GM19023 (cell line): ENCODE results near the gene ZMYND8.

Experiments used
- ATAC-seq: cut with Tn5 transposase; IDR thresholded peaks from one replicate; pipeline ENCODE4 v1.9.1; 2021; ENCODE audit warnings: mild to moderate bottlenecking, moderate library complexity; ENCODE audit not compliant: unreplicated experiment

Gene ZMYND8

GRCh38 chr20:47335251-47336128 is 21.0 kb downstream of the ZMYND8 start:
- ATAC-seq = no peak

- ATAC-seq = no peak
Measured at GRCh38 chr20:47334022-47334551, 22.4 kb downstream of the ZMYND8 start.

DNA sequence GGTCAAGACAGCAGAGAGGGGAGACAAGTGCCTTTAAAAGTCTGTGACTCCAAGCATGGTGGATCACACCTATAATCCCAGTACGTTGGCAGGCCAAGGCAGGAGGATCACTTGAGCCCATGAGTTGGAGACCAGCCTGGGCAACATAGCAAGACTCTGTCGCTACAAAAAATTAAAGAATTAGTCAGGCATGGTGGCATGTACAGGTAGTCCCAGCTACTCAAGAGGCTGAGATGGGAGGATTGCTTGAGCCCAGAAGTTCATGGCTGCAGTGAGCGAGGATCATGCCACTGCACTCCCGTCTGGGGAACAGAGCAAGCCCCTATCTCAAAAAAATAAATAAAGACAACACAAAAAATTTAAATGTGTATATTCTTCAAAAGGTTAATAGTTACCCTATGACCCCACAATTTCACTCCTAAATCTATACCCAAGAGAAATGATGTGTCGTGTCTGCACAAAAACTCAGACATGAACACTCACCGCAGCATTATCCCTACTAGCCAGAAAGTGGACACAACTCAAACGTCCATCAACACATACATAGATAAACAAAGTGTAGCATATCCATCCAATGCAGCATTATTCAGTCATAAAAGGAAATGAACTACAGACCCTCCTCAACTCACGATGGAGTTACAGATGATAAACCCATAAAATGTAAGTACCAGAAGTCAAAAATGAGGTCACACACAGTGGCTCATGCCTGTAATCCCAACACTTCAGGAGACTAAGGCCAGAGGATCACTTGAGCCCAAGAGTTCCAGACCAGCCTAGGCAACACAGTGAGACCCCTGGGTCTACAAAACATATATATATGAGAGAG is 23.9 kb downstream of the ZMYND8 start:
- no peak for ATAC-seq

GRCh38 chr20:47330933-47331708 is 25.4 kb downstream of the ZMYND8 start:
- ATAC-seq = no peak

DNA sequence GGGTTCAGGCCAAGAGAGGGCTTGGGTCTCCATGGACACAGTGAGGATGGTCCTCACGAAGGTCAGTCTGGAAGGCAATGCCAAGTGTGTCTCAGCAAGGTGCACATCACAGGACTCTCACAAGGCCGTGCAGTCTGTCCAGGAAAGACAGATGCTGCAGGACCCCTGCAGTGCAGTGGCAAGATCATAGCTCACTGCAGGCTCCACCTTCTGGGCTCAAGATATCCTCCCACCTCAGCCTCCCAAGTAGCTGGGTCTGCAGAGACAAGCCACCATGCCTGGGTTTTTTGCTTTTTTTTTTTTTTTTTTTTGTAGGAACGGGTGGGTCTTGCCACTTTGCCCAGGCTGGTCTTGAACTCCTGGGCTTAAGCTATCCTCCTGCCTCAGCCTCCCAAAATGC is 26.4 kb downstream of the ZMYND8 start:
- ATAC-seq = no peak

DNA sequence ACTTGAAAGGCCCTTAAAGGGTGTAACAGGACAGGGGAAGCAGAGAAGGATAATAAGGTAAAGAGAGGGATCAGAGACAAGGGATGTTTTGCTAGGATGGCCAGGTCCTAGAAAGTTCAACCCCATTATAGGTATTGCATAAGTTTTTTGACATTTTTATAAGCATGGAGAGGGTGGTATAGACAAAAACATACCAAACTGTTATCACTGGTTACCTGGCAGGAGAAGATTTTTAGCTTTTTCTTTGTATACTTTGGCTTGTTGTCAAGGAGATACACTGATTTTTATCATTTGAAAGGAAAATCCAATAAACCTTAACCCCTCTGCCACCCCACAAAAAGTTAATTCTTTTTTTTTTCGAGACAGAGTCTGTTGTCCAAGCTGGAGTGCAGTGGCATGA is 28.4 kb downstream of the ZMYND8 start:
- ATAC-seq = no peak

GRCh38 chr20:47327711-47328110 is 28.8 kb downstream of the ZMYND8 start:
- ATAC-seq = no peak

GRCh38 chr20:47326658-47327268 is 29.7 kb downstream of the ZMYND8 start:
- ATAC-seq = no peak

GRCh38 chr20:47325242-47325641 is 31.3 kb downstream of the ZMYND8 start:
- no peak for ATAC-seq

DNA sequence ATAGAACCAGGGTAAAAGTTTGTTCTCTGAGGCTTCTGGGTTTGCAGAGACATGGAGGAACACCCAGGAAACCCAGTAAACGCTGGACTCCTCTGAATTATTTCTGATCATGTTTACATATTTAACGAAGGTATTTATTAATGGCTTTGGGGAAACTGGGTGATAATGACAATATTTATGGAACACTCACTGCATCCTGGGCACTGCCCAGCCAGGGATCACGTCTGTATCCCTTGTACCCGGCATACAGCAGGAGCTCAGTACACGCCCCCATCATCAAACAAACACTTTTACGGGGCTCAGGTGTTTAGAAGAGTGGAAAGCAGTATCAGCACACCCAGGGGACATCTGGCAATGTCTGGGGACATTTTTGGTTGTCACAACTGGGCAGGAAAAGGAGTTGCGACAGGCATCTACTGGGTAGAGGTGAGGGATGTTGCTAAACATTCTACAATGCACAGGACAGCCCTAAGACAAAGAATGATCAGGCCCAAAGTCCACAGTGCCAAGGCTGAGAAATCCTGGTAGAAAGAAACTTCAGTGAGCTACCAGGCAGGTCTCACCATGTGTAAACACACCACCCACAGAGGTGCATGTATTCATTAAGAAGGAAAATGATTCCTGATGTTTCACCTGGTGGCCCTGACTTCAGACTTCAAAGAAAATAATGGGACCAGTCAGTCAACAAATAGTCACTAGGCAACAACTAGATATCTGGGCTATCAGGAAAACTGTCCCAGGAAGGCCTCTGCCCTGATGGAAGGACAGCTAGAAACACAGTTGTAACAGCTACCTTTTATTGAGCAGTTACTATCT is 35.3 kb downstream of the ZMYND8 start:
- ATAC-seq = no peak

GRCh38 chr20:47319517-47320252 is 36.8 kb downstream of the ZMYND8 start:
- ATAC-seq = no peak

GRCh38 chr20:47318586-47319516 is 37.6 kb downstream of the ZMYND8 start:
- no peak for ATAC-seq

DNA sequence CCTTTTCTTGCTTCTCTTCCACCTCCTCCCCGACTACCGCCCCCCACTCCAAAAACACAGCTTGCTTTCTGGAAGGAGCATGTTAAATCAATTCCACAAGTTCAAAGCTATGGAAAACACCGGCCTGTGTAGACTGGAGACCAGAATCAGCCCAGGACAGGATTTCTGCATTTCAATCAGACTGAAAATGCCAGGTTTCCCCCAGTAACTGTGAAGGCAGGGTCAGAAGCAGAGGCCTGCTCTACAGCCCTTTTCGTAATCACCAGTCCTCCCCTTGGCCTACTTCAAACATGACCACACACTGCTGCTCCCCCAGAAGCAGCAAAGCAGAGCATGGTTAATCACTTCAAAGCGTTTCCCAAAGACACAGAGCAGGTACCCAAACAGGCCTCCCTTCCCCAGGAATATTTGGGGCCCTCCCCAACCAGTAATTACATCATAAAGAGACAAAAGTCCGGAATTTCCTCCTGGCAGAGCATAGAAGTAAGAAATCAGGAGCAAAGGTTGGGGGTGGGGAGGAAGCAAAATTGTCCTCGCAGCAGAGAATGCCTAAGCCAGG is 38.4 kb downstream of the ZMYND8 start:
- ATAC-seq = no peak

- no peak for ATAC-seq
Measured at GRCh38 chr20:47317127-47317895, 39.2 kb downstream of the ZMYND8 start.

DNA sequence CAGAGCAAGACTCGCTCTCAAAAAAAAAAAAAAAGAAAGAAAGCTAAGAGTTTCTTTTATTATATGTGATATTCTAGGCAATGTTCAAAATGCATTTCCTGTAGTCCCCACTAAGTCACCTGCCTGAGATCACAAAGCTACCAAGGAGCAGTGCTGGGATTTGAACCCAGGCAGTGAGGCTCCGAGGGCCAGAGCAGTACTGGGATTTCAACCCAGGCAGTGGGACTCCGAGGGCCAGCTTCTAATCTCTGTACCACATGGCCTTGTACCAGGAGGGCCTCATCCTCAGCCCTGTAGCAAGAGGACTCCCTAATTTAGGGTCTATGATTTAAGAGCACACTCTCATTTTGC is 39.7 kb downstream of the ZMYND8 start:
- ATAC-seq = no peak

GRCh38 chr20:47315339-47316056 is 41.0 kb downstream of the ZMYND8 start:
- no peak for ATAC-seq
